PC-9 (cell line): ENCODE measurements around the gene IL17RE.

Source experiments
- CTCF ChIP-seq: fragments of 200-600 bp; sonication (generic); conservative IDR thresholded peaks from 2 replicates; pipeline ENCODE4 v1.6.1; 2017; ENCODE audit warnings: mixed run types, antibody characterized with exemption, mild to moderate bottlenecking, moderate library complexity
- EZH2 ChIP-seq: fragments of 200-600 bp; sonication (generic); IDR thresholded peaks from 2 replicates; pipeline ENCODE4 v1.8.0; 2017; ENCODE audit warnings: antibody characterized with exemption, low read depth

- no peak for TF ChIP-seq CTCF
- TF ChIP-seq EZH2, result no peak
Measured at GRCh38 chr3:9912294-9912935, 9.8 kb downstream of the IL17RE start.
